HG03378 (cell line): ENCODE measurements around the gene GPSM1.

Experiments
- ATAC-seq: cut with Tn5 transposase; IDR thresholded peaks from one replicate; pipeline ENCODE4 v1.9.1; 2021; ENCODE audit warnings: mild to moderate bottlenecking, moderate library complexity; ENCODE audit not compliant: unreplicated experiment

The GPSM1 gene

DNA sequence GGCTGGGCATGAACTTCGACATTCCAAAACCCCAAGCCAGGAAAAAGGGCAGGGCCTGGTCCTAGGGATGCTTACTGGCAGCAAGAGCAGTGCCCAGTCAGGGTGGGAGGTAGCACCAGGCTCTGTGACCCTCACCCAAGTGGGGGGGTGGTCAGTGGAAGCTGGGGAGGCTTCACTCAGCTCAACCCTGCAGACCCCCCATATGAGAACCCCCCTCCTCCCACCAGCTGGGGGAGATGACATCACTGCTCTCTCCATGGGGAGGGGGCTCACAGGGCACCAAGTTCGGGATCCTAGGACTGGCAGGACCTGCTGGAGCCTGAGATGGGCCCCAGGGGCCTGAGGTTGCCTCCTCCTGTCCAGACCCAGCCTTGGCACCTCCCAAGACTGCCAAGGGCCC is 31.5 kb downstream of the GPSM1 start:
- no peak for ATAC-seq

DNA sequence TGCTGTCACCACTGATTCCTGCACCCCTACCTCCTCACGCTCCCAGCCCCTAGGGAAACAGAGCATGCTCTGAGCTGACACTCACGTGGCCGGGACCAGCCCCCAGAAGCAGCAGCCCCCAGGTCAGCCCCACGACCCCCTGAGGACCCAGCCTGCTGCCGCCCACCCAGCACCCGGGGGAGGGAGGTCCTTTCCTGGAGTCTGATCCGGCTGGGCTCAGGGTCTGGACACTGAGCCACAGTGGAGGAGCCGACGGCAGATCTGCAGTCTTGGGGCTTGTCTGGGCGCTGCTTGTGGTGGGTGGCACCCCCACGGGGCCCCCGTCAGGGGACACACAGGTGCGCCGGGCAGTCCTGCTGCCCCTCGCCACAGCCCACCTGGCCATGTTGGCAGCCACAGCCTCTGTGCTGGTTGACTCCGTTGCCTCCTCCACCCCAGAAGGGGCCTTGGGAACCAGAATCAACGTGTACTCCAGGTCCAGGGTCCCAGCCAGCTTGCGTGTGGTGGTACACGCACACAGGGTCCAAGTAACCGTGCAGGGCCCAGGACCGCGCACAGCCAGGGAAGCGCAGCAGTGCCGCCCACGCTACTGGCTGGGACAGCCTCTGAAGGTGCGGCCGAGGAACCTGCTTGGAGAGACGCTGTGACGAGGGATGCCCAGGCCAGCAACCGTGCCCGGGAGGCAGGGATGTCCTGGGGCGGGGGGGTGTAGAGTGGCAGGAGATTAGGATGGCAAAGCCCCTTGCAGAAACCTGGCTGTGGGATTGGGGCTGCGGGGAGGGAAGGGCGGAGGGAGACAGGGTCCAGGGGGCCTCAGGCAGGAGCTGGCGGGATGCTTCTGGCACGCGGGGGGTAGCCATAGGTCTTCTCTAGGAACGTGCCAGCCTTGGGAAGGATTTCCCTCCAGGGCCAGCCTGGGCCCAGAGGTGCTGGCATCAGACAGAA is 32.7 kb downstream of the GPSM1 start:
- no peak for ATAC-seq

DNA sequence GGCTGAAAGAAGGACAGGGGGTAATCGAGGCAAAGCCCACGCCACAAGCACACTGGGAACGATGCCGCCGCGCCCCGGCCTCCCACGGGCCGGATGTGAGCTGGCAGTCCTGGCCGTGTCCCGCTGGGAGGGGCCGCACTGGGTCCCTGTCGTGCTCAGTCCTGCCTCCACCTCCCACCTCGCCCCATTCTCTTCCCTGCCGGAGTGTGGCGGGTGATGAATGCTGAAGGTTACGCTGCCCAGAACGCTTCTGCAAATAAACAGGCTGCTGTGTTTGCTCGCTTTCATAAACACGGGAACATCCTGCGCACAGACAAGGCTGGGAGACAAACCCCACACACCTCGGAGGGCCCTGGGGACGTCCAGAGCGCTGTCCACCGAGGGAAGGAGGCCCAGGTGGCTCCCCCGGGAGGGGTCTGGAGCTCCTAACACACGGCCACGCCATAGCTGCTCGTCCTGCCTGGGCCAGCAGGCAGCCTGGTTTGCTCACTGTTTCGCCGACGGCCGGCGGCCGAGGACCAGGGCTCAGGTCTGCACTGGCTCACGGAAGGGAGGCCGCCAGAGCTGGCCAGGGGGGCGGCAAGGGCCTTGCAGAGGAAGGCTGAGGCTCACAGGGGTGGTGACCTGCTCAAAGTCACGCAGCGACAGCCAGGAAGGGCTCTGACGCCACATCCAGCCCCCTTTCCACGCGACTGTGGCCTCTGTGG is 33.9 kb downstream of the GPSM1 start:
- ATAC-seq = no peak

GRCh38 chr9:136361754-136362449 is 34.6 kb downstream of the GPSM1 start:
- ATAC-seq = no peak

GRCh38 chr9:136362450-136362784 is 35.1 kb downstream of the GPSM1 start:
- ATAC-seq = no peak

DNA sequence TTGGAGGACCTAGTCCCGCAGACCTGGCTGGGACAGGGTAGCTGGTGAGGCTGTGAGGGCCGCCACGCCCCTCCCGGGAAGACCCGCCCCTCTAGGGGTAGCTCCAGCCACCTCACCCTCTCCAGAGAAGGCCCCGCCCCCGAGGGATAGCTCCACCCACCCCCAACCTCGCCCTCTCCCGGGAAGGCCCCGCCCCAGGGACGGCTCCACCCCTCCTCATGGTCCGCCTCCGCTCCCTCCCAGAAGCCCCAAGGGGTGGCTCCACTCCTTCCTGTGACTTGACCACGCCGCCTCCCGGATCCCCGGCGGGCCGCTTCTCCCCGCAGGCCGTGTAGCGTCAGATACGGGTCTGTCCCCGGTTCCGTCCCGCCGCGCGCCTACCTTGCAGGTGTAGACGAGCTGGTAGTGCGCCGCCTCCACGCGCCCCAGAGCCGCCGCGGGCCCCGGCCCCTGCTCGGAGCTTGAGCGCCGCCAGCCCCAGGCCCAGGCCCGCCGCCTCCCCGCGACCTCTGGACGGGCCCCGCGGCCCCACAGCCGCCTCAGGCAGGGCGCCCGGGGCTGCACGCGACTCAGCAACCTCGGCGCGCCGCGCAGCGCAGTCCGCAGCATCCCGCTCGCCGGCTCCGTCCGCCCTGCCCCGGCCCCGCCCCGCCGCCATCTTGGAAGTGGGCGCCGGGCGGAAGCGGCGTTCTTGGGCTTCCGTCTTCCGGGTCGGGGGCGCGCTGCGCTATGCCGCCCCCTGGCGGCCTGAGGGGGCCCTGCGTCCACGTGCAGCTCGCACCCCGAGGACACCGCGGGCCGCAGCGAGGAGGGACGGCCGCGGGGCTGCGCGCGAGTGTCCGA is 36.0 kb downstream of the GPSM1 start, which contains the start of gene DNLZ:
TSS of gene DNLZ (minus strand) at position 639 of the 843 bp plus-strand sequence. CDS start at position 609, 30 bp downstream.
- peak; percentile 52 for ATAC-seq

DNA sequence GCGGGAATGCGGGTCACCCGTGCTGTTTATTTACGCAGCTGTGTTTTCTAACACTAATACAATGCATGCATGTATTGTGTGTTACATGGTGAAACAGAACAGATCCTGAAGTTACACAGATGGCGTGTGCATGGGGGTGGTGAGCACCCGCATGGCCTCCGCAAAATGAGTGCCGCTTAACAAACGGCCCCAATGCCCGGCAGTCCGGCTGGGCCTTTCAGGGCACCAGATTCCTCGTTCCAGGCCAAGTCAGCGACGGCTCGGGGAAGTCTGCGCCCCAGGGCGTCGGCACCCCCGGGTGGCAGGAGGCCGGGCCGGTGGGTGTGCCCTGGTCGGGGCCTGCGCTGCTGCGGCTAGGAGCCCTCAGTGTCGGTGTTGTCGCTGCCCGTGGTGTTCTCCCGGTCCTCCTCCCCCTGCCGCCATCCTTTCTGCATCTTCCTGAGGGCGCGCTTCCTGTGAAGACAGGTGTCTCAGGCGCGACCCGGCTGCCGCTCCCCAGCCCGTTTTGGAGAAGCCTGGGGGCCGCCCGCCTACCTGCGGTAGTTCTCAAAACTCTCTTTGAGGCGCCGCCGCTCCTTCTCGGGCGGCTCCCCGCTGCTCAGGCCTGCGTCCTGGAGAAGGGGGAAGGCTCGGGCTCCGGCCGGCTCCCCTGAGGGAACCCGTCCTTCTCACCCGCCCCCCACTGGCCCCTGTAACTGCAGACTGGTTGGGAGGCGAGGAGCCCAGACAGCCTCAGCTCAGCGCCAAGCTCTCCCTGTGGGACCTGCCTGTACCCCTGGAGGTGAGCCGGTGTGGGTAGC is 36.8 kb downstream of the GPSM1 start:
- ATAC-seq = peak; percentile 10

GRCh38 chr9:136364942-136365774 is 37.8 kb downstream of the GPSM1 start:
- ATAC-seq = no peak

GRCh38 chr9:136365775-136366222 is 38.5 kb downstream of the GPSM1 start:
- ATAC-seq = no peak

DNA sequence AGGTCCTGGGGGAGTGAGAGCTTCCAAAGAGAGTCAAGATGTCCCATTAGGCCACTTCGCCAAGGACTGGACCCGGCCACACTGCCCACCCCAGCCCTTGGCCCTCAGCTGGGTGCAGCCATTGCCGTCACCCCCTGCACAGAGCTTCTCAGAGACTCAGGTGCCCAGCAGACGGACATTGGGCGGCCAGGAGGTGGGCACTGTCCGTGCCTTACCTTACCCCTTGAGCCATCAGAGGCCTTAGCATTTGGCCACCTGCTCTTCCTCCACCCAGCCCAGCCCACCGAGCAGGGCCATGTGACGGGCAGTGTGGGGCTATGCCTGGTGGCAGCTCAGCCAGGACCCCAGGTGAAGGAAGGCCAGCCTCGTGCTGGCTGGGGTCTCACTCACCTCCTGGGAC is 39.5 kb downstream of the GPSM1 start:
- no peak for ATAC-seq

DNA sequence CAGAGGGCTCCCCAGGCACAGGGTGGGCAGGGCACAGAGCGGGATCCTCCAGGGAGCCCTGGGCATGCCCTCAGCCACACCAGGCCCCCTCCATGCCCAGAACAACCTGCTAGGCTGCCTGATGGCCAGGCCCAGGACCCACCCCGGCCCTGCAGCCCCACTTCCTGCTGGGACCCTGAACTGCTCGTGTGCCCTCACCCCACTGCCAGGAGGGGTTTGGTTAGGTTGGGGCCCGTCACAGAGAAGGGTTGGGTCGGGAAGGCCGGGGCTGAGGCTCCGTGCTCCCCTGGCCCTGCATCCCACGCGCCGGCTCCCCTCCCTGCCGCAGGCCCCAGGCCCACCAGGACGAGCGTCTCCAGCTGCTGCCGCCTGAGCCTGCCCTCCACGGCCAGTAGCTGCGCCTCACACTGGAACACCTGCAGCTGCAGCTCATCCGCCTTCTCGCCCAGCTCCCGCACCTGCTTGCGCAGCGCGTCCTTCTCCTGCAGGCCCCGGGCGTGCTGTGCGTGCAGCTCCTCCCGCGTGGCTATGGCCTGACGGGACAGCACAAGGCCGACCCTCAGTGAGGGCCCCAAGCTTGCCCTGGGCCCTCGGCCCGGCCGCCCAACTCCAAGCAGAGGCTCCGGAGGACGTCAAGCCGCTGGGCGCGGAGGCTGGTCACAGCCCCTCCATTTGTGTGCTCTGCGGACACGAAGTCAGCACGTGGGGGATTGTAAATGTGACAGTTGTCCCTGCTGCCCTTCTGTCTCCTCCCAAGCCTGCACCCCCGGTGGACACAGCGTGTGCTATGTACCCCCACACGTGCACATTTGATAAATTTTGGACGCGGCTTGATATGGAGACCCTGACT is 40.2 kb downstream of the GPSM1 start:
- no peak for ATAC-seq

DNA sequence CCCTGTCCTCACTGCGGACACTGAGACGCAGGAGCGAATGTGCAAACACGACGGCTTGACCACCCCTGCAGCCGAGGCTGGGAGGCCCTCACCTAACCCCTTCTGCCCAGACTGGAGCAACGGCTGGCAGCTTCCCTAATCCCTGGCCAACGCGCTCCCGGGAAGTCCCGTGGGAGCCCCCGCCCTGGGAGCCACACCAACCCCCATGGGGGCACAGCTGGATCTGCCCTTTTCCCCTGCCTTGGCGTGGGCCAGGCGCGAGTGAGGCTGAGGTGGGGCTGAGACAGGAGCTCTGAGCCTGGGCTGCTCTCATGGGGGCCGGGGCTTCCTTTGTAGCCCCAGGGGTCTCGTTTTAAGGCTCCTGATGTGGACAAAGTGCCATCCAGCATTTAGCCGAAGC is 40.9 kb downstream of the GPSM1 start:
- ATAC-seq = no peak

DNA sequence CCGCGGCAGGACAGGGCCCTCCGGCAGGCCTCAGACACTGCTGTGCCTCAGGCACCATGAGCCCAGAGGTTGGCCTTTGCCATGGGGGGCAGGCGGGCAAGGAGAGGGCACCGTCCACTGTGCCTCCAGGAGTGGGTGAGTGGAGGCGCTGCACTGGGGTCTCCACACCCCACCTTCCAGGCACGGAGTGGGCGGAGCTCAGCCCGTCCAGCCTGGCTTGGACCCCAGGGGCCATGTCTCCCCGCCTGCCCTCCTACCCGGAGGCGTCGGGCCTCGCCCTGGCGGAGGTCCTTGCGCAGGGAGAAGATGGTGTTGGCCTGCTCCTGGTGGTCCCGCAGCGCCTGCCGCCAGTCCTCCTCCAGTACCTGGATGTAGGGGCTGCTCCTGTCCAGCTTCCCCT is 42.7 kb downstream of the GPSM1 start:
- ATAC-seq = no peak

- no peak for ATAC-seq
These were observed 43.6 kb downstream of the GPSM1 start for GRCh38 chr9:136370687-136371532.

DNA sequence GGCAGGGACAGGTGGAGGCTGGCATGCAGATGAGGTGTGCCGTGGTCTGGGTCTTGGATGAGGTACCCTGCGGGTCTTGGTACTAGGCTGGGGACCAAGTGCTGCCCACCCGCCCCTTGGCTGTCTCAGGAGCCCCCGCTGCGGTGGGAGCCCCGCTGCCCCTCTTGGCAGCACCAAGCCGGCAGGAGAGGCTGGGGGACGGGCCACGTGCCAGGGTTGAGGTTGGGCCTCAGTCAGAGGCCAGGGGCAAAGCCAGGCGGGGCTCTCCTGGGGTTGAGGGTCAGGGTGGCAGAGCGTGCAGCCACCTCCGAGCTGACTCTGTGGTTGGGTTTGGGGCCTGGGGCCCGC is 44.2 kb downstream of the GPSM1 start:
- no peak for ATAC-seq

DNA sequence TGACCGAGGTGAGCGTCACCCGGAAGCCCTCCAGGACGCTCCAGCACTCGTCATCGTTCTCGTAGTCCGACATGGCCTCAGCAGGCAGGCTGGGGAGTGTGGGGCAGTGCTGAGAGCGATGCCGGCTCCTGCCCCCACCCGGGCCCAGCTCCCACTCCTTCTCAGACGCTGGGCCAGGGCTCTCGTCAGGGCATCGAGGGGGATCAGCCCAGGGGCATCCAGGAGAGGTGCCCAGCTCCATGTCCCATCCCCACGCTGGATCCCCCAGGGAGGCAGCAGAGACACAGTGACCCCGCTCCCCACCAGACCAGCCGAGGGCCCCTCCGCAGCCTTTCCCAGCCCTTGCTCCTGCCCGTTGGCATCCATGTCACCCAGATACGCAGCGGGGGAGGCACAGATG is 44.7 kb downstream of the GPSM1 start:
- ATAC-seq = no peak
